HG03342 (cell line): ENCODE results near the gene DNMT1.
A peak's percentile ranks its signal among the peaks of the same experiment; 100 is the strongest.
"Not testable (repeated sequence)": the region's sequence is repeated elsewhere in the genome, so short reads cannot be mapped to it uniquely, and the experiment has no call there.

Experiments
- ATAC-seq: cut with Tn5 transposase; IDR thresholded peaks from one replicate; pipeline ENCODE4 v1.9.1; 2021; ENCODE audit warnings: mild to moderate bottlenecking, moderate library complexity; ENCODE audit not compliant: unreplicated experiment

The DNMT1 gene

DNA sequence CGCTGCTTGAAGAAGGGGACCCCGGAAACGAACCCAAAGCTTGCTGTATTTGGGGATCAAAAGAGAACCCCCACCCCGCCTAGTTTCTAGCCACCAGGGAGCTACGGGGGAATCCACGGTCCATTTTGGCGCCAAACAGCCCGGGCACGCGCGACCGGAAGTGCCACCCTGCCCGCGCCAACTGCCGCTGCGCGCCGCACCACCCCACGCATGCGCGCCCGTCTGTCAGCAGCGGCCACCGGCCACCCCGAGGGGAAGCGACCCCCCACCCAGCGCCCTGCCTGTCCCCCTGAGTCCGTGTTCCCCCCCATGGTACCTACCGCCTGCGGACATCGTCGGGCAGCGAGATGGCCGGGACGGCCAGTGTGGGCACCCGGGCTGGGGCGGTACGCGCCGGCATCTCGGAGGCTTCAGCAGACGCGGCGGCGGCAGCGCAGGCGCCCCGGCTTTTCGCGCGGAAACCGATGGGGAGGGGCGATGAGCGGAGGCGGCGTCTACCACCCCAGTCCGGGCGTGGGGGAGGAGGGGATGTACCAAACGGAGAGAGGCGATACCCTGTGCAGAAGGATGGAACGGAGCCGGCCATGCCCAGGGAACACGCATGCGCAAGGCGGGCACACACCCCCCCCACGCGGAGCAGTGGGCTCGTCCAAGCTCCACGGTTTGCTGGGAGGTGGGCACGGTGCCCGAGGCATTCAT lies at the start of gene DNMT1:
TSS of gene DNMT1 (minus strand) at position 454 of the 699 bp plus-strand sequence. CDS start at position 400, 54 bp downstream.
- ATAC-seq: peak; percentile 74

DNA sequence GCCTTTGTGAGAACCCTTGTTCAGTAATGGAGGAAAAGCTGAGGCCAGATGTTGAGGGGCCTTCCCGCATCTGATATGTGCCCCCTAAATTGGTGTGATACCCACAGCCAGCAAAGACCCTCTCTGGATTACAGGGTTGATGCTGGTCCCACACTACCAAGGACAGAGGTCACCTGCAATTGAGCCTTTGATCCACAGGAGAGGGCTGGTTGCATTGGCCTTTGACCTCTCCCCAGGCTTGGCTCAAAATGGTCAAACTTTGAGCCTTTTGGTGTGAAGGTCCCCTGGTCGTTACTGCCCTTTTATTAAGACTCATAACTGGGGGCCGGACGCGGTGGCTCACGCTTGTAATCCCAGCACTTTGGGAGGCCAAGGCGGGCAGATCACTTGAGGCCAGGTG lies 48.9 kb upstream of the DNMT1 start:
- no peak for ATAC-seq

DNA sequence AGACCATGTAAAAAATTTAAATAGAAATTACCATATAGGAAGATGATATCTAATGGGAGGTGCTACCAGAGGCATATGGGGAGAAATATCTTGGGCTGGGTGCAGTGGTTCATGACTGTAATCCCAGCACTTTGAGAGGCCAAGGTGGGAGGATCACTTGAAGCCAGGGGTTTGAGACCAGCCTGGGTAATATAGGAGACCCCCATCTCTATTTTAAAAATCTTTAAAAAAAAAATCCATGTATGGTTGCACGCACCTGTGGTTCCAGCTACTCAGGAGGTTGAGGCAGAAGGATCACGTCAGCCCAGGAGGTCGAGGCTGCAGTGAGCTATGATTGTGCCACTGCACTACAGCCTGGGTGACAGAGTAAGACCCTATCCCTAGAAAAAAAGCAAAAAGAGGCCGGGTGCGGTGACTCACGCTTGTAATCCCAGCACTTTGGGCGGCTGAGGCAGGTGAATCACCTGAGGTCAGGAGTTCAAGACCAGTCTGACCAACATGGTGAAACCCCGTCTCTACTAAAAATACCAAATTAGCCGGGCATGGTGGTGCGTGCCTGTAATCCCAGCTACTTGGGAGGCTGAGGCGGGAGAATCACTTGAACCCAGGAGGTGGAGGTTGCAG lies 47.2 kb upstream of the DNMT1 start:
- ATAC-seq: not testable (repeated sequence)

DNA sequence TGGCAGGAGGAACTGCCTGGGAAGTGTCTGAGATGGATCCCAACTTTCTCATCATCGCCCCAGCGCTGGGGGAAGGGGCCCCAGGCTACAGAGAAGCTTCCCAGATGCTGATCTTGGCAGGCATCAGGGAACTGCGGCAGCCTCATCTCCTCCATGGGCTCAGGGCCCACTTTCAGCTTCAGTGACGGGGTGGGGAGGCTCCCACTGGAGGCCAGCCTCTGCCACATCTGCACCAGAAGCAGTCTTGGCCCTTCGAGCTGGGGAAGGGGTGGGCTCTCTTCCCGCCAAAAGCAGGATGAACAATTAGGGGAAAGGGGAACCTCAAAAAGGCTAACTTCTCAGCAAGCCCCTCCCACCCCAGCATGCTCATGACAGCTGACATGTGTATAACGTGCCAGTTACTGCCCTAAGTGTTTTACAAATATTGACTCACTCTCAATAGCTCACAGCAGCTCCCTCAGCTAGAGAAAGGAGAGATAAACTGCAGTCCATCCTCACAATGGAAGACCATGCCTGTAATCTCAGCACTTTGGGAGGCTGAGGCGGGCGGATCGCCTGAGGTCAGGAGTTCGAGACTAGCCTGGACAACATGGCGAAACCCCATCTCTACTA lies 43.5 kb upstream of the DNMT1 start:
- ATAC-seq: no peak

DNA sequence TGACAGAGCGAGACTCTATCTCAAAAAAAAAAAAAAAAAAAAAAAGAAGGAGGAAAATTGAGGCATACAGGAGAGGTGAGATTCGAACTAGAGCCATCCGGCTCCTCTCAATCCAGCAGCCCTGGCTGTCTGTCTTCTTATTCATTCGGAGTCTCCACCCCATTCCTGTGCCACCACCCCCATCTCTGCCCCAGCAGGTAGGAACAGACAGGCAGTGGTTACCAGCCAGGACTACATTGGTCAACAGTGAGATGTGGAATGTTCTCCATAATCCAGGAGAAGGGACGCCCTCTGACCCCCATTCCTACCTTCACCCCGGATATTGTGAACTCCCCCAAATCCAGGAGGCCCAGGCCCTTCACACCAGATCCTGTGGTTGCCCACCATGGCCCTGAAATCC lies 42.9 kb upstream of the DNMT1 start:
- ATAC-seq: no peak

DNA sequence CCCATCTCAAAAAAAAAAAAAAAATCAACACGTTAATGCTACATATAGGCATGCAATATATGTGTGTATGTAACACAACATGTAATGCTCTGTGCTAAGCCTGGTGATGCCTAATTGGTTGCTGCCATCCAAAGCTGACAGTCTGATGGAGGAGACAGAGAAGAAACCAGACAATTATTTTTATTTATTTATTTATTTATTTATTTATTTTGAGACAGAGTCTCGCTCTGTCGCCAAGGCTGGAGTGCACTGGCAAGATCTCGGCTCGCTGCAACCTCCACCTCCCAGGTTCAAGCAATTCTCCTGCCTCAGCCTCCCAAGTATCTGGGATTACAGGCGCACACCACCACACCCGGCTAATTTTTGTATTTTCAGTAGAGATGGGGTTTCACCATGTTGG lies 40.7 kb upstream of the DNMT1 start:
- not testable (repeated sequence) for ATAC-seq

DNA sequence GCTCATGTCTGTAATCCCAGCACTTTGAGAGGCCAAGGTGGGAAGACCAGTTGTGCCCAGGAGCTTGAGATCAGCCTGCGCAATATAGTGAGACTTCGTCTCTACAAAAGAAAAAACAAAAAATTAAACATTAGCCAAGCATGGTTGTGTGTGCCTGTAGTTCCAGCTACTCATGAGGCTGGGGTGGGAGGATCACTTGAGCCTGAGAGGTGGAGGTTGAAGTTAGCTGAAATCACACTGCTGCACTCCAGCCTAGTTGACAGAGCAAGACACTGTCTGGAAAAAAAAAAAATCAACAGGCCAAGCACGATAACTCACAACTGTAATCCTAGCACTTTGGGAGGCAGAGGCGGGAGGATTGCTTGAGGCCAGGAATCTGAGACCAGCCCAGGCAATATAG lies 40.2 kb upstream of the DNMT1 start:
- no peak for ATAC-seq

DNA sequence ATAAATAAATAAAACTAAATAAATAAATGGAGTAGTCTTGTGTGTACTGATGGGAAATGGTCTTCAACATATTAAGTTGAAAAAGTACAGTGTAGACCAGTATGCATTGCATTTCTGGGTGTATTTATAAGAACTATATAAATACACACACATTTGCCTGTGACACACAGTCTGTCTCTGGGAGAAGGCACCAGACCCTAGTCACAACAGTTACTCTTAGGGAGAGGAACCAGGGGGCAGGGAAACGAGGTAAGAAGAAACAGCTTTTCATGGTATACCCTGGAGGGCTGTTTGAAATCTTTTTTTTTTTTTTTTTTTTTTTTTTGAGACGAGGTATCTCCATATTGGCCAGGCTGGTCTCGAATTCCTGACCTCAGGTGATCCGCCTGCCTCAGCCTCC lies 39.2 kb upstream of the DNMT1 start:
- ATAC-seq: no peak

DNA sequence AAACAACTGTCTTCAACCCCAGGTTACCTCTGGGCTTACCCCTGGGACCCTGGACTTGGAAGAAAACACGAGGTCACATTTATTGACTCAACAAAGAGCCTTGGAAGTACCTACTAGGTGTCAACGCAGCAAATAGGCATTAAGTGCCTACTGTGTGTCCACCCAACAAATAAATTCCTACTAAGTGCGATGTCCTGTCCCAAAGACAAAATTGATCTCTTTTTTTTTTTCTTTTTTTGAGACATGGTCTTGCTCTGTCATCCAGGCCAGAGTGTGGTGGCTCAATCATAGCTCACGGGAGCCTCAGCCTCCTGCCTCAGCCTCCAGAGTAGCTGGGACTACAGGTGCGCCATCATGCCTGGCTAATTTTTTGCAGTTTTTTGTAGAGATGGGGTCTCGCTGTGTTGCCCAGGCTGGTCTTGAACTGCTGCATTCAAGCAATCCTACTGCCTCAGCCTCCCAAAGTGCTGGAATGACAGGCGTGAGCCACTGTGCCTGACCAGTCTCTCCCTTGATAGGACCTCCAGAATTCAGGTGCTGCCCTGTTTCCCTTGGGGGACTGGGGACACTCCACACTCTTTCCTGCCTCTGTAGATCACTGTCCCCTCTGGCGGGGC lies 37.0 kb upstream of the DNMT1 start:
- no peak for ATAC-seq

DNA sequence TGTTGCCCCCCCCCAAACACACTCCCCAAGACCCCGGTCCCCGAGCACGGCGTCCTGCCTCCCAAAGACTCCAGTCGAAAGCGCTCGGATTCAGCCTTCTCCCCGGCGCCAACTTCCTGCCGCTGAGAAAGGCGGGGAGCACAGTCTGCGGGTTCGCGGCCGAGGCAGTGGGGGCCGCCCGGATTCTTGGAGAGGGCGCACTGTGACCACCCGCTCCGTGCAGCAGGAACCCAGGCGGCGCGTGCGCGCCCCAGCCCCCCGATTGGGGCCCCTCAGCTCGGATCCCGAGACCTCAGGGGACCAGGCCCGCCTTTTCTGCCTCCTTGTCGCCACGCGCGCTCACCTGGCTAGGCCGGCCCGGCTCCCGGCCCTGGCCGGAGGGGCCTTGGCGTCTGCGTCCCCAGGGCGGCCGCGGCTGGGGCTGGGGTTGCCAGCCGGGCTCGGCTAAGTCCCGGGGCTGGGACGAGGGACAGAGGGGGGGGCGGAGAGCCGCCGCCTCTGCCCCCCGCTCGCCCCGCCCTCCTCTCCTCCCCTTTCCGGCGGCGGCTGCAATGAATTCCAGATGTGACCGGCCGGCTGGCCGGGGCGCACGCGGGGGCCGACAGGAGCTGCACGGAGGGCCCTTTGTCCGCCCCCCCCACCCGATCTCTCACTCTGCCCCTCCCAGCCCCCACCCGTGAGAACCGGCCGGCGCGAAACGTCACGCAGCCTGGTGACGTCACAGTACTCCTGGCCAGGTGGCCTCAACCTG lies 36.3 kb upstream of the DNMT1 start, which contains the start of gene S1PR2:
TSS of gene S1PR2 (minus strand) at position 471 of the 751 bp plus-strand sequence. CDS start 6,426 bp downstream, outside the sequence.
- ATAC-seq: peak; percentile 41

DNA sequence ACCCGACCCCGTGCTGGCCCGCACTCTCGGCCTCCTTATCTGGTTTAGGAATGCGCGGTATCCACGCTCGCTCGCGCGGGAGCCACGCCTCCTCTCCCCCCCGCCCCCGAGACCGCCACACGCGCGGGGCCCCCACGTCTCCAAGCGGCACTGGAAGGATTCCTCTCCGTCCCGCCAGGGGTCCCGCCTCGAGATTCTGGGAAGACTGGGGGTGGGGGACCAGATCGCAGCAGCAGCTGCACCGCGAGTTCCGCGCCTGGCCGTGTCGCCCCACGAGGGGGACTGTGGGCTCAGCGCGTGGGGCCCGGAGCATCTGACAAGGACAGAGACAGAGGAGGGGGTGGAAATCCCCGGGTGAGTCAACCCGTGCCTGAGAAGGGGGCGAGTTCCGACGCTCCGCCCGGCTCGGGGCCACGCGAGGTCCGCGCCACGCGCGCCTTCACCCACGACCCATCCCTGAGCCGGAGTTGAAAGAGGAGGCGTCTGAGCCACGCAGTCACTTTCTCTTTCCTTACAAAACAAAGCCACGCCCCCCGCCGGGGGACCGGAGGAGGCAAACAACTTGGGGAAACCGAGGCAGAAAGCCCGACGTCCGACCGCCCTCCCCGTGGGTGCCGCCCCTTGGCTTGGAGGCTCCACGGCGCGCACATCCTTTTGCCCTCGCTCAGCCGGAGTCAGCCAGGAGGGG lies 35.6 kb upstream of the DNMT1 start:
- ATAC-seq: no peak

DNA sequence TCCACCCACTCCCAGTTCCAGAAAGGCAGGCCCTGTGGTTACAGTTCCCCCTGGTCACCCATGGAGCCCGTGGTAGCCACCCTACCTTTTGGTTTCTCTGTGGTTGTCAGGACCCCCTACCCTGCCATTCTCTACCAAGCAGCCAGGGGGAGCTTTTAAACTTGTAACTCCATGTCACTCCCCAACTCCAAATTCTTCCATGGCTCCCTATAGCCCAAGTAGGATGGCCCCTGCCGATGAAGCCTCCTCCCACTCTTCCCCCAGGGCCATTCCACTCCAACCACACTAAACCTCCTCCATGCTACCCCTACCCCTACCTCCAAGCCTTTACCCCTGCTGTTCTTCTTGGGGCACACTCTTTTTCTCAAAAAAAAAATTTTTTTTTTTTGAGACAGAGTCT lies 34.2 kb upstream of the DNMT1 start:
- ATAC-seq: no peak

DNA sequence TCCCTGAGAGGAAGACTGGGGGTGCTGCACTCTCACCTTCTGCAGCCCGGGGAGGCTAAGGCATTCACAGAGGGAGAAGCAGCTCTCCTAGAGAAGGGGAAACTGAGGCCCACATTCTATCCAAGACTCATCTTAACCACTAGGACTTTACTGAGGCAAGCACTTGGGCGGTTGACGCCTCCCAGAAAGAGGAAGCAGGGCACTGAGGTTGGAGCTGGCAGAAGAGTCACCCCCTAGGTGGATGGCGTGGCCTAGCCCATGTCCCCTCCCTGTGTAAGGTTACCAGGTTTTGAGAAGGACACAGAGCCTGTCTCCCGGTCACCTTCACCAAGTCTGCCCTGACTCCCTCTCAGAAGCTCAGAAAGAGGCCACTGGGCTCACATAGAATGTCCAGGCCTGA lies 33.6 kb upstream of the DNMT1 start:
- no peak for ATAC-seq

DNA sequence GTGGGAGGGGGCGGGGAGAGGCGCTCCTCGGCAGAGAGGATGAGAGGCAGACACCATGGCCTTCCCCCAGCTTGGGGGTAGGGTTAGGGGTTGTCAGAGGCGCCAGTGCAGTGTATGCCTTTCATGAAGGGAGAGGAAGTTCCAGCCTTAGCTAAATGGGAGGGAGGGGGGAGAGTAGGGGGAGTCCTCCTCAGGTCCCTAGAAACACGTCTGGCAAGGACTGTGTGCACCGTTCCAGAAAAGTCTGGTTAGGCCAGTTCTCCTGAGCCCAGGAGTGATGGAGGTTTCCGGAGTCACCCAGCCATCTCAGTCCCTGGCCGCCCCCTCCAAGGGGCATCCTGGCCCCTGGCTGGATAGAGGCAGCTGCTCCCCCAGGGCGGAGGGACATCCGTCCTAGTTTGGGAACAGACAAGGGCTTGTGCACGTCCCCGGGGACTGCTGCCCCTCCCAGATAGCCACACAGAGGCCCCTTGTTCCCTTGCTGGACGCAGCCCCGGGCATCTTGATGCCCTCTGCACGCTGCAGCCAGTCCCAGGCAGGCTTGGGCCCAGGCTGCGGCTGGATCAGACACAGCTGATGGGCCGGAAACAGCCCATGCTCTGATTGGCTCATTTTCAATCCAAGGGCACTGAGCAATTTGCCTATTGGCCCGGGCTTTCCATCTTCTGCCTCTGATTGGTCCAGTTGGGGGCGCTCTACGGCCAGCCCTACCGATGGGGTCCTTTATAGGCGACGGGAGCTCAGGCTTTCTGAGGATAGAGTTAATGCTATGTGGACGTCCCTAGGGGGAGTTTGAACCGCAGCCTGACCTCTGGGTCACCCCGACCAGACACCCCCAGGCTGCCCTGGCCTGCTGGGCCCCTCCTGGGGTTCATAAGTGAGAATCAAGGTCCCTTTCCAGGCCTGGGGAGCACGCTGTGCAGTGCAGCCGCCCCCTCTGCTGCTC lies 32.5 kb upstream of the DNMT1 start:
- ATAC-seq: no peak

DNA sequence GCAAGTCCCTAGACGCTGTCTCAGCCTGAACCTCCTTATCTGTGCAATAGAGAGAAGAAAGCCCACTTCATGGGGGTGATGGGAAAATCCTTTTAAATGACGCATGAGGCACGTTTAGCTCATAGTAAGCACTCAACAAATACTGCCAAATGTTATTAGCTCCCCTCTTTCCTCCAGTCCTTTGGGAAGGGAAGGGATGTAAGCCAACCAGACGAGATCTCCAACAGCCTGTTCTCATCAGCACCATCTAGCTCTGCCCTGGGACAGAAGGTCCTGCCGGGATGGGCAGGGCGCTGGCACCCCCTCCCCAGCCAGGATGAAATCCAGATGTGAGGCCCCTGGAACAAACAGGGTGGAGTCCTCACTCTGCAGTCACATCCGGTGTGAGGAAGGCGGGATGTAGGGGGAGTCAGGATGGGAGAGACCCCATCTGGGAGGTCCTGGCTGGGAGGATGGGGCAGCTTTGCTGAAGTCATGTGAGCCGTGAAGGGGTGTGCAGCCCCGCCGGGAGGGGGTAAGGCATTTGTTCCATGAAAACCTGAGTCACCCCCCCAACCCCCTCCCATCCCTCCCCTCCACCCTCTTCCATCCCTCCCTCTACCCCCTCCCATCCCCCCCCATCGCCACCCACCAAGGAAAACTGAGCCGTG lies 31.7 kb upstream of the DNMT1 start:
- ATAC-seq: no peak

DNA sequence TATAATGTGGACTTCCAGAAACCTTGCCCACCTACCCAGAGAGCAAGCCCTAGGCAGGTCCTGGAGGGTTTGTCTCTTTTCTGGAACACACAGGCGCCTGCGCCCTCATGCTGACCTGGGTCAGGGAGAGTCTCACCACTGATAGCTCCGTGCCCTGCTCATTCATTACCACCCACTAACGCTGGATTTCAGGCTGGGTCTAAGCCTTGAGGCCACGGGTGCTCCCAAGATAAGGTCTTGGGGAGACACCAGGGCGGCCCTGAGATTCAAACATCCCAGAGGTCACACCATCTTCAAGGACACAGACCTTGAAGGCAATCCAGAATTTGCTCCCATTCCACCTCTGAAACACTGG lies 31.2 kb upstream of the DNMT1 start:
- no peak for ATAC-seq

DNA sequence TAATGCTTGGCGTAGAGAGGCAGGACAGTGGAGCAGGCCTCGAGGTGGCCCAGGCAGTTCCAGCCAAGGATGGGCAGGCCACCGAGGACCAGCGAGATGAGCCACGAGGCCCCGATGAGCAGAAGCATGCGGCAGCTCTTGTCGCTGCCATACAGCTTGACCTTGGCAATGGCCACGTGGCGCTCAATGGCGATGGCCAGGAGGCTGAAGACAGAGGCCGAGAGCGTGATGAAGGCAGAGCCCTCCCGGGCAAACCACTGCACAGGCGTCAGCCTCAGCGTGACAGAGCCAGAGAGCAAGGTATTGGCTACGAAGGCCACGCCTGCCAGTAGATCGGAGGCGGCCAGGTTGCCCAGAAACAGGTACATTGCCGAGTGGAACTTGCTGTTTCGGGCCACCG lies 29.6 kb upstream of the DNMT1 start:
- no peak for ATAC-seq

DNA sequence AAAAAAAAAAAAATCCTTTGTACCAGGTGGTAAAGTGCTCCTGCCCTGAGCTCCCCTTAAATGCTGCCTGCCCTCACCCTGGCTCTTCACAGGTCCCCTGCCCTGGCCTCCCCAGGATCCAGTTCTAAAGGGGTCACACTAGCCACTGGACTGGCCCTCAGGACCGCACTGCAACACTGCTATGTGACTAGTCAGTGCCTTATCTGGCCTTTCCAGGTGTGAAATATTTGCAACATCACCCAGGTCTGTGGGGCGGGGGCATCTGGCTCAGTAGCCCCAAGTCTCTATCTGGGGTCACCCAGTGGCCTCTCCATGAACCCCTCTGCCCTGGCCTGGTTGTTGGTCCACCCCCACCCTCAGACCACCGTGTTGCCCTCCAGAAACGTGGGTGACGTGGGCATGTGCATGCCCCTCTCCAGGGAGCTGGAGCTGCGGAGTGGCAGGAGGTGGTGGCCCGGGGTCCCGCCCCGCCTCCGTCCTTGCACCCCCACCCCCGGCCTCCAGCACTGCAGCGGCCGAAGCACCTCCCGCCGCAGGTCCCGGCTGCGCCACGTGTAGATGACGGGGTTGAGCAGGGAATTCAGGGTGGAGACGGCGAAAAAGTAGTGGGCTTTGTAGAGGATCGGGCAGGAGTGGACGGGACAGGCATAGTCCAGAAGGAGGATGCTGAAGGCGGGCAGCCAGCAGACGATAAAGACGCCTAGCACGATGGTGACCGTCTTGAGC lies 28.9 kb upstream of the DNMT1 start:
- ATAC-seq: no peak
